ENCODE data around the gene FNDC5. TPM values are rescaled to one million over a fixed set of nuclear protein-coding genes. Genes with fewer than 3 reads are reported as not detected.

The FNDC5 gene
- polyA plus RNA-seq, 2 of the 4 experiments (the other 2 are of a cell fraction): 0.26 to 0.99 TPM

DNA sequence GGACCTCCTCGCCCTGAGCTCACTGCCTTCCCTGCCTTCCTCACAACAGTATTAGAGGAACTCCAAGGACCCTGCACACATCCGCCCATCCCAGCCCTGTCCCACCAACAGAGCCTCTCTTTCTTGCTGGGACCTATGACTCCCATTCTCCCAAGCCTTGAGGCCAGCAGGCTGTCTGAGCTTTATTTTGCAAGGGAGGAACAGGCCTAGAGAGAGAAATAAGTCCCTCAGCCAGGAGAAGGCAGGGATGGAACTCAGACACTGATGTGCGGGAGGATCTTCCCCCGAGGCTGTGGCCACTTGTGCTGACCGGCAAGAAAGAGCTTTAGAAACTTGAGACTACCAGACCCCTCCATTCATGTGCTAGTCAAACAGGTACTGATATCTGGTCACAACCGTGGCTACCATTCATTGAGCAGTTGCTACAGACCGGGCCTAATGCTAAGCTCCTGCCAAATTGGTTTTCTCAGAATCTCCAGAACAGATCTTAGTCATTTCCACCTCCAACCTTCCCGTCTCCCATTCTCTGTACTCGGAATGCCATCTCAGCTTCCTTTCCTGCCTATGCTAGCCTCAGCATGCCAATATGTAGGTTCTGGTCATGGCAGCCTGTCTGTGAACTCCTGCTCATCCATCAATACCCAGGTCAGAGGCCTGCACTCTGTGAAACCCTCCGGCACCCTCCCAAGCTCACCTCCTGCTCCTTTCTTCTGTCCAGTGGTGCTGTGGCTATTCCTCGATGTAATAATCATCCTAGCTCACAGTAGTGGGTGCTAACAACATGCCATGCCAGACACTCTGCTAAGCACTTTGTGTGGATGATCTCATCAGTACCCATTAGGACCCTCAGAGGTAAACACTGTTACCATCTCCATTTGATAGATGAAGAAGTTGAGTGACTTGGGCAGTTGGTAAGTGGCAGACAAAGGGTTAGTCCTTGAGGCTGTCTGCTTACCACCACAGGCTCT lies 26.7 kb upstream of the FNDC5 start:
- ChIA-PET CTCF (interaction anchor here (1.6 to 4.3 kb wide), 5 partner anchors 9 to 158 kb away, joined by 3 to 30 read pairs (median 5); partner anchors contain the start of gene HPCA), POLR2A (no interaction called here)
- Histone ChIP-seq H3K4me1 (peaks cover 7% of the 10 kb centered on the region; the same call in 1 of the 3 replicates), H3K4me2 (no peak overlapping the region), H3K4me3 (no peak overlapping the region), H3K9me3 (no peaks in the 10 kb centered on the region), H3K27ac (no peak overlapping the region)
- ATAC-seq: no peak
- FAIRE-seq: no peak
- no peak for DNase-seq (ENCODE audit: low read depth in 1 of 2, low spot score in 1 of 2)
- TF ChIP-seq CHD4 (IDR thresholded peaks at IDR 0.05; ENCODE audit: borderline replicate concordance) (no peak), GATA3 (IDR thresholded peaks at IDR 0.05; ENCODE audit: borderline replicate concordance) (no peak), CBX8 (IDR thresholded peaks at IDR 0.05) (no peak), MAZ (IDR thresholded peaks at IDR 0.05; ENCODE audit: borderline replicate concordance, low read depth, low read length) (no peak), RAD21 (conservative IDR thresholded peaks at IDR 0.05 in 1 of 2, IDR thresholded peaks at IDR 0.05 in 1 of 2) (no peak), JUN (IDR thresholded peaks at IDR 0.05) (no peak), ZNF302 (CRISPR knock-in tag; IDR thresholded peaks at IDR 0.05) (no peak), RFX5 (IDR thresholded peaks at IDR 0.05) (no peak), RCOR1 (IDR thresholded peaks at IDR 0.05; ENCODE audit: low read depth, low read length) (no peak), NPAS2 (CRISPR knock-in tag; IDR thresholded peaks at IDR 0.05; ENCODE audit: borderline replicate concordance) (no peak), EHMT2 (IDR thresholded peaks at IDR 0.05; ENCODE audit: low read depth) (no peak), CHD2 (IDR thresholded peaks at IDR 0.05; ENCODE audit: low read length, partially characterized antibody) (no peak), SMC3 (IDR thresholded peaks at IDR 0.05) (no peak), FOSB (CRISPR knock-in tag; IDR thresholded peaks at IDR 0.05) (no peak), HEYL (CRISPR knock-in tag; IDR thresholded peaks at IDR 0.05) (no peak), JUNB (IDR thresholded peaks at IDR 0.05) (no peak), TP53 (CRISPR knock-in tag; IDR thresholded peaks at IDR 0.05) (no peak), SREBF2 (IDR thresholded peaks at IDR 0.05) (no peak), NFE2L2 (conservative IDR thresholded peaks at IDR 0.05; ENCODE audit: low read length) (no peak), POLR2A (IDR thresholded peaks at IDR 0.05; ENCODE audit: low read length) (no peak)
- 86% methylated on average over 11 of the region's 11 CpGs for WGBS (ENCODE audit: missing lambda C conversion rate)

DNA sequence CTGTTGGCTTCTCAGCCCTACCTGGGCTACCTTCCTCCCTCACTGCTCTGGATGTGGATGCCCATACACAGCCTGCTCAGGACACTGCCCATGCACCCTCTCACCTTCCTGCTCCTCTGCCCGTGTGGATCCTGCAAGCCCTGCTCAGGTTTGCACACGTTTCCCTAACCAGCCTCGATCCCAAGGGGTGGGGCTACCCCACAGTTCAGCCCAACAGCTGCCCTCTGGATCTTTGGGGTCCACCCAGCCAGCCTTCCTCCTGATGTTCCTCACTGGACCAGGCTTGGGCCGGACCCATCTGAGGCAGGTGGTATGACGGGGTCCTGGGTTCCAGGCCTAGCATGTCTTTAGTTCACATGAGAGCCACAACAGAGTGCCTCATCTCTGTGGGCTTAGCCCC lies 25.7 kb upstream of the FNDC5 start:
- ATAC-seq (no peak), DNase-seq (ENCODE audit: low read depth in 1 of 2, low spot score in 1 of 2) (no peak), FAIRE-seq (no peak)
- no peak overlapping the region for H3K4me2 ChIP-seq
- TF ChIP-seq MAFK (IDR thresholded peaks at IDR 0.05; ENCODE audit: partially characterized antibody): no peak
- no peaks in the 10 kb centered on the region for H3K9me3 ChIP-seq
- 74% methylated on average over 3 of the region's 5 CpGs for WGBS (ENCODE audit: missing lambda C conversion rate)
- 0 out of 3 replicates have a peak, but pooled peaks cover 3% of the 10 kb centered on the region for H3K4me1 ChIP-seq
- no peak overlapping the region for H3K4me3 ChIP-seq
- ChIA-PET CTCF (interaction anchor here (1.6 to 4.3 kb wide), 3 partner anchors 9 to 23 kb away, joined by 3 to 30 read pairs (median 5); partner anchors contain the start of gene HPCA), POLR2A (no interaction called here)
- no peak overlapping the region for H3K27ac ChIP-seq

DNA sequence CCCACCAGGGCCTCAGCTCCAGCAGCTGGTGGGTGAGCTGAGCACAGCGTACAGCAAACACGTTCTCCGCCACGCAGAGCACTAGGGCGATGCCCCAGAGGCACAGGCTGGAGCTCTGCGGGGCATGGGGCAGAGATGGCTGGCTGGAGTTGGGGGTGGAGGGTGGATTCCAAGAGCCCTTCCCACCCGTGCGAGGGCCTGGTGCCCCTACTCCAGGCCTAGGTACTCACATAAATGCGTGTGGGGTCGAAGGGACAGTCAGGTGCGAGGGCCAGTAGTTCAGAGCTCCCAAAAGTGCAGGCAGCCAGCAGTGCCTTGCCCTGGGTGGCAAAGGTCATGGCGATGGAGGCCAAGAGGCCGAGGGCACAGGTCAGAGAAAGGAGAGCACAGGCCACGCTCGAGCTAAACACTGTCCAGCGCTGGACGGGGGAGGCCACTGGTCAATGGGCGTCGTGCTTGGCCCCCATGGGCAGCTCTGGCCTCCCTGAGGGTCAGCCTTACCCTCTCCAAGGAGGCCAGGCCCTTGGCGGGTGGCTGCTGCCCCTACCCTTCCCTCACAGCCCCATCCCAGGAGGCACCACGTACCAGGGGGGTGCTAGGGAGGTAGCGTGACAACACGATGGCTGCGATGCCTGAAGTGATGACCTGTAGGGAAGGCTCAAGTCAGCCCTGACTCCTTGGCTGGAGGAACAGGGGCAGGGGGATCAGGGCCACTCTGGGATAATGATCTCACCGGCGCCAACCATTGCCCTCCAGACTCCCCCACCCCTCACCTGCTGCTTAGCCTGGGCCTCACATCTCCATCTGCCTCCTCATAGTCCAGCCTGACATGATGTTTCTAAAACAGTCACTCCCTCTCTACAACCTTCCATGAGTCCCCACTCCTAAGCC lies 24.9 kb upstream of the FNDC5 start:
- FAIRE-seq (no peak), ATAC-seq (no peak), DNase-seq (ENCODE audit: low read depth in 1 of 2, low spot score in 1 of 2) (no peak)
- Histone ChIP-seq H3K4me3 (no peak overlapping the region), H3K4me2 (no peak overlapping the region), H3K27ac (no peak overlapping the region), H3K9me3 (no peaks in the 10 kb centered on the region), H3K4me1 (0 out of 3 replicates have a peak, but pooled peaks cover 3% of the 10 kb centered on the region)
- ChIA-PET POLR2A (no interaction called here), CTCF (interaction anchor here (0.8 to 3.8 kb wide), 4 partner anchors 11 to 191 kb away, joined by 3 to 15 read pairs (median 6); no protein-coding TSS in a partner anchor)
- WGBS (ENCODE audit: missing lambda C conversion rate): 93% methylated on average over 17 of the region's 26 CpGs
- TF ChIP-seq EP300 (IDR thresholded peaks at IDR 0.05) (no peak), RARB (CRISPR knock-in tag; IDR thresholded peaks at IDR 0.05) (no peak), ZNF302 (CRISPR knock-in tag; IDR thresholded peaks at IDR 0.05) (no peak), GATA3 (IDR thresholded peaks at IDR 0.05; ENCODE audit: borderline replicate concordance) (no peak), NR3C1 (IDR thresholded peaks at IDR 0.05) (no peak), NPAS2 (CRISPR knock-in tag; IDR thresholded peaks at IDR 0.05; ENCODE audit: borderline replicate concordance) (no peak), CEBPB (IDR thresholded peaks at IDR 0.05) (no peak), SREBF2 (IDR thresholded peaks at IDR 0.05) (no peak)
- TF ChIP-seq, protein P1, sequence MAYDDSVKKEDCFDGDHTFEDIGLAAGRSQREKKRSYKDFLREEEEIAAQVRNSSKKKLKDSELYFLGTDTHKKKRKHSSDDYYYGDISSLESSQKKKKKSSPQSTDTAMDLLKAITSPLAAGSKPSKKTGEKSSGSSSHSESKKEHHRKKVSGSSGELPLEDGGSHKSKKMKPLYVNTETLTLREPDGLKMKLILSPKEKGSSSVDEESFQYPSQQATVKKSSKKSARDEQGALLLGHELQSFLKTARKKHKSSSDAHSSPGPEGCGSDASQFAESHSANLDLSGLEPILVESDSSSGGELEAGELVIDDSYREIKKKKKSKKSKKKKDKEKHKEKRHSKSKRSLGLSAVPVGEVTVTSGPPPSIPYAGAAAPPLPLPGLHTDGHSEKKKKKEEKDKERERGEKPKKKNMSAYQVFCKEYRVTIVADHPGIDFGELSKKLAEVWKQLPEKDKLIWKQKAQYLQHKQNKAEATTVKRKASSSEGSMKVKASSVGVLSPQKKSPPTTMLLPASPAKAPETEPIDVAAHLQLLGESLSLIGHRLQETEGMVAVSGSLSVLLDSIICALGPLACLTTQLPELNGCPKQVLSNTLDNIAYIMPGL (CRISPR knock-in tag; IDR thresholded peaks at IDR 0.05; ENCODE audit: borderline replicate concordance): no peak
- TF ChIP-seq, protein P2, sequence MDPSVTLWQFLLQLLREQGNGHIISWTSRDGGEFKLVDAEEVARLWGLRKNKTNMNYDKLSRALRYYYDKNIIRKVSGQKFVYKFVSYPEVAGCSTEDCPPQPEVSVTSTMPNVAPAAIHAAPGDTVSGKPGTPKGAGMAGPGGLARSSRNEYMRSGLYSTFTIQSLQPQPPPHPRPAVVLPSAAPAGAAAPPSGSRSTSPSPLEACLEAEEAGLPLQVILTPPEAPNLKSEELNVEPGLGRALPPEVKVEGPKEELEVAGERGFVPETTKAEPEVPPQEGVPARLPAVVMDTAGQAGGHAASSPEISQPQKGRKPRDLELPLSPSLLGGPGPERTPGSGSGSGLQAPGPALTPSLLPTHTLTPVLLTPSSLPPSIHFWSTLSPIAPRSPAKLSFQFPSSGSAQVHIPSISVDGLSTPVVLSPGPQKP (IDR thresholded peaks at IDR 0.05; ENCODE audit: low read depth, low read length): no peak
- TF ChIP-seq, protein P3, sequence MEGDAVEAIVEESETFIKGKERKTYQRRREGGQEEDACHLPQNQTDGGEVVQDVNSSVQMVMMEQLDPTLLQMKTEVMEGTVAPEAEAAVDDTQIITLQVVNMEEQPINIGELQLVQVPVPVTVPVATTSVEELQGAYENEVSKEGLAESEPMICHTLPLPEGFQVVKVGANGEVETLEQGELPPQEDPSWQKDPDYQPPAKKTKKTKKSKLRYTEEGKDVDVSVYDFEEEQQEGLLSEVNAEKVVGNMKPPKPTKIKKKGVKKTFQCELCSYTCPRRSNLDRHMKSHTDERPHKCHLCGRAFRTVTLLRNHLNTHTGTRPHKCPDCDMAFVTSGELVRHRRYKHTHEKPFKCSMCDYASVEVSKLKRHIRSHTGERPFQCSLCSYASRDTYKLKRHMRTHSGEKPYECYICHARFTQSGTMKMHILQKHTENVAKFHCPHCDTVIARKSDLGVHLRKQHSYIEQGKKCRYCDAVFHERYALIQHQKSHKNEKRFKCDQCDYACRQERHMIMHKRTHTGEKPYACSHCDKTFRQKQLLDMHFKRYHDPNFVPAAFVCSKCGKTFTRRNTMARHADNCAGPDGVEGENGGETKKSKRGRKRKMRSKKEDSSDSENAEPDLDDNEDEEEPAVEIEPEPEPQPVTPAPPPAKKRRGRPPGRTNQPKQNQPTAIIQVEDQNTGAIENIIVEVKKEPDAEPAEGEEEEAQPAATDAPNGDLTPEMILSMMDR (IDR thresholded peaks at IDR 0.05): no peak
